Right atrium auricular region (tissue), 2 donors: Measurements from ENCODE around the gene CYP2F1. TPM values are rescaled to one million over a fixed set of nuclear protein-coding genes. Genes with fewer than 3 reads are reported as not detected.
A peak's percentile ranks its signal among the peaks of the same experiment; 100 is the strongest.
"Not testable (repeated sequence)": the region's sequence is repeated elsewhere in the genome, so short reads cannot be mapped to it uniquely, and the experiment has no call there.

ENCODE experiments used
- DNase-seq: peaks from one replicate; pipeline ENCODE4 v3.0.0-alpha.2; 2019; ENCODE audit warnings: low spot score
- H3K27ac ChIP-seq, 2 donors: fragments of 200-600 bp; sonication (generic); 1 replicate in 1 of 2; 2 replicates in 1 of 2; pipeline ENCODE4 v1.5.1; 2016 to 2019
- H3K27me3 ChIP-seq, 2 donors: fragments of 200-600 bp; sonication (generic); one replicate each; pipeline versions ENCODE4 v1.5.1 to v1.6.0; 2017 to 2019
- H3K36me3 ChIP-seq: fragments of 200-600 bp; sonication (generic); one replicate; pipeline ENCODE4 v1.5.1; 2016
- H3K4me1 ChIP-seq, 2 donors: fragments of 200-600 bp; sonication (generic); one replicate each; pipeline versions ENCODE4 v1.5.1 to v1.6.0; 2017 to 2019
- H3K4me3 ChIP-seq, 2 donors: fragments of 200-600 bp; sonication (generic); 1 replicate in 1 of 2; 2 replicates in 1 of 2; pipeline ENCODE4 v1.5.1; 2017 to 2019; ENCODE audit warnings: mild to moderate bottlenecking in 1 of 2, moderate library complexity in 1 of 2
- H3K9me3 ChIP-seq, 2 donors: fragments of 200-600 bp; sonication (generic); one replicate each; pipeline ENCODE4 v1.5.1; 2019
- CTCF ChIP-seq, 2 donors: fragments of 200-600 bp; sonication (generic); IDR thresholded peaks; one replicate each; pipeline ENCODE4 v1.5.1; 2019; ENCODE audit warnings: antibody characterized with exemption in 2 of 2
- total RNA-seq, 2 donors: library from RNA; depleted of rRNA; stranded (reverse); fragments of >200 nt; gene quantifications; one replicate each; pipeline ENCODE4 v1.1.0, GENCODE V29; 2016

Gene CYP2F1
- total RNA-seq, 2 donors from 2014 or later: not detected

GRCh38 chr19:41123716-41124294, 9.6 kb downstream of the CYP2F1 start:
- TF ChIP-seq CTCF (IDR thresholded peaks at IDR 0.05): no peak
- H3K4me3 ChIP-seq: no peak overlapping the region
- H3K36me3 ChIP-seq: no peaks in the 10 kb centered on the region
- DNase-seq: no peak
- no peak overlapping the region for H3K27ac ChIP-seq
- no peaks in the 10 kb centered on the region for H3K27me3 ChIP-seq
- no peaks in the 10 kb centered on the region for H3K4me1 ChIP-seq
- H3K9me3 ChIP-seq: no peaks in the 10 kb centered on the region

DNA sequence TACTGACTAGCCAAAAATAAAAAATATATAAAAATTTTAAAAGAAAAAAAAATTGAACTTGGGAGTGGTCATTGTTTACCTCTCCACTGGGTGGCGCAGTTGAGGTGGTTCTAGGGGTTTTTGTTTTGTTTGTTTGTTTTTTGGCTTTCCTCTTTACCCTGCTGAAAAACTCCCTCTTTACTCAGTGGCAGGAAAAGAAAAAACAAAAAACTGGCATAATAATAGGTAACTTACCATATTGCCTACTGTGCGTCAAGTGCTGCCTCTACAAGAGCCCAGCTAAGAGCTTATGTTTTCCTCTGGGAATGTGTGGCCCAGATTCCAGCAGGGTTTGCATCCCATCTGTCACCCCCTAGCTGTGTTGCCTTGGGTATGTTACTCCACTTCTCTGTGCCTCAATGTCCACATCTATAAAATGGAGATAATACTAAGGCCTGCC, 12.6 kb downstream of the CYP2F1 start:
- TF ChIP-seq CTCF (IDR thresholded peaks at IDR 0.05): peak; percentile 68 to 69
- not testable (repeated sequence) for H3K4me1 ChIP-seq, H3K27ac ChIP-seq, H3K36me3 ChIP-seq, H3K27me3 ChIP-seq, H3K9me3 ChIP-seq, DNase-seq, H3K4me3 ChIP-seq

DNA sequence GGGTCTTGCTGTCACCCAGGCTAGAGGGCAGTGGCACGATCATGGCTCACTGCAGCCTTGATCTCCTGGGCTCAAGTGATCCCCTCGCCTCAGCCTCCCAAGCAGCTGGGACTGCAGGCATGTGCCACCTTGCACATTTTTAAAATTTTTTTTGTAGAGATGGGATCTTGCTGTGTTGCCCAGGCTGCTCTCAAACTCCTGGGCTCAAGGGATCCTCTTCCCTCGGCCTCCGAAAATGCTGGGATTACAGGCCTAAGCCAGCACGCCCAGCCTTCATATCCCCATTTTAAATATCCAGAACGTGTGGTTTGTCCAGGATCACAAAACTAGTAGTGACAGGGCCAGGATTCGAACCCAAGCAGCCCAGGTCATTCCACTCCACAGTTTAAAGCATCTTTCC, 13.1 kb downstream of the CYP2F1 start:
- H3K27me3 ChIP-seq, DNase-seq, H3K4me3 ChIP-seq, H3K27ac ChIP-seq, H3K36me3 ChIP-seq, H3K9me3 ChIP-seq, H3K4me1 ChIP-seq: not testable (repeated sequence)

- H3K4me3 ChIP-seq, H3K27ac ChIP-seq, H3K36me3 ChIP-seq, H3K27me3 ChIP-seq, H3K4me1 ChIP-seq, H3K9me3 ChIP-seq: not testable (repeated sequence)
- DNase-seq: peak; percentile 65
- TF ChIP-seq CTCF (IDR thresholded peaks at IDR 0.05): peak in 1 of 2 donors; percentile 40
These were observed 13.6 kb downstream of the CYP2F1 start for GRCh38 chr19:41127801-41128300.

DNA sequence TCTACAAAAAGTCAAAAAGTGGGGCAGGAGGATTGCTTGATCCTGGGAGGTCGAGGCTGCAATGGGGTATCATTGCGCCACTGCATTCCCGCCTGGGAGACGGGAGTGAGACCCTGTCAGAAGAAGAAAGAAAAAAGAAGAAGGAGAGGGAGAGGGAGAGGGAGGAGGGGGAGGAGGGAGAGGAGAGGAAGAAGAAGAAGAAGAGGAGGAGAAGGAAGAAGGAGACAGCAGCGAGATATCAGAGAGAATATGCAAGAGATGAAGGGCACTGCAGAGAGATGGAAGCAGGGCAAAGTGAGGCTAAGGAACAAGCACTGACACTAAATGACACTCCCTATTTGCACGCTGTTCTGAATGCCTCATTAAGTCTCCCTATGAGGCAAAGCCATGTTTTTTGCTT, 14.5 kb downstream of the CYP2F1 start:
- Histone ChIP-seq H3K27me3 (no peaks in the 10 kb centered on the region), H3K4me1 (no peaks in the 10 kb centered on the region), H3K9me3 (no peaks in the 10 kb centered on the region), H3K4me3 (no peak overlapping the region), H3K27ac (no peak overlapping the region), H3K36me3 (no peaks in the 10 kb centered on the region)
- TF ChIP-seq CTCF (IDR thresholded peaks at IDR 0.05): no peak
- DNase-seq: no peak

- Histone ChIP-seq H3K27me3 (no peaks in the 10 kb centered on the region), H3K27ac (no peak overlapping the region), H3K4me1 (no peaks in the 10 kb centered on the region), H3K9me3 (no peaks in the 10 kb centered on the region), H3K36me3 (no peaks in the 10 kb centered on the region), H3K4me3 (no peak overlapping the region)
- DNase-seq: no peak
- no peak for TF ChIP-seq CTCF (IDR thresholded peaks at IDR 0.05)
These were observed 17.0 kb downstream of the CYP2F1 start for GRCh38 chr19:41131186-41131585.
